GM19035 (cell line): ENCODE data around the gene NT5DC3.

Experiments
- ATAC-seq: cut with Tn5 transposase; IDR thresholded peaks from one replicate; pipeline ENCODE4 v1.9.1; 2021; ENCODE audit not compliant: unreplicated experiment

Gene NT5DC3

DNA sequence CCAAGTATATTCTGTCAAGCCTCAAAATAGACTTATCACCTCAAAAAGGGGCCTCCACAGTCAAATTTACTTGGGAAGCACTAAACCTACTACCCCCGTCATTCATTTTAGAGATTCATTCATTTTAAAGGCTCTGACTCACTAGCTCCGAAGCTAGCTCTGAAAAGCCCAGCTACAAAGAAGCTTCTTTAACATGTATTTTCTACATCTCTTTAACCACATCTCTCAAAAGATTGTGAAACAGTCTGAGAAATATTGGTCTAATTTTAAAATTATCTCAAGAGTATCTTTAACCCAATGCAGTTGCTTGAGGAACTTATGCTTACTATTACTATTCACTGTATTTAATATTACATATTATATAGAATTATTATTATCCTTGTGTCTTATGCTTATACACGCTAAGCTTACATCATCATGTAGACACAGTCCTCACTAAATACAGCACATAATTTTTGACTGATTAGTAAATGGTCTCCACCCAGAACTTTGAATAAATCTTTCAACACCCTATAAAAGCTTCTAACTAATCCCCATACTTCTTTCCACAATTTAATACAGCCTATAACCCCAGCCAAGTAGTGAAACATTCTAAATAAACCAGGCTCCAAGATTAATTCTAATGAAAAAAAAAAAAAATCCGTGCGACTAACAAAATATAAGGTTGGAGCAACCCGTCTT lies 7.8 kb downstream of the NT5DC3 start:
- ATAC-seq, result no peak

DNA sequence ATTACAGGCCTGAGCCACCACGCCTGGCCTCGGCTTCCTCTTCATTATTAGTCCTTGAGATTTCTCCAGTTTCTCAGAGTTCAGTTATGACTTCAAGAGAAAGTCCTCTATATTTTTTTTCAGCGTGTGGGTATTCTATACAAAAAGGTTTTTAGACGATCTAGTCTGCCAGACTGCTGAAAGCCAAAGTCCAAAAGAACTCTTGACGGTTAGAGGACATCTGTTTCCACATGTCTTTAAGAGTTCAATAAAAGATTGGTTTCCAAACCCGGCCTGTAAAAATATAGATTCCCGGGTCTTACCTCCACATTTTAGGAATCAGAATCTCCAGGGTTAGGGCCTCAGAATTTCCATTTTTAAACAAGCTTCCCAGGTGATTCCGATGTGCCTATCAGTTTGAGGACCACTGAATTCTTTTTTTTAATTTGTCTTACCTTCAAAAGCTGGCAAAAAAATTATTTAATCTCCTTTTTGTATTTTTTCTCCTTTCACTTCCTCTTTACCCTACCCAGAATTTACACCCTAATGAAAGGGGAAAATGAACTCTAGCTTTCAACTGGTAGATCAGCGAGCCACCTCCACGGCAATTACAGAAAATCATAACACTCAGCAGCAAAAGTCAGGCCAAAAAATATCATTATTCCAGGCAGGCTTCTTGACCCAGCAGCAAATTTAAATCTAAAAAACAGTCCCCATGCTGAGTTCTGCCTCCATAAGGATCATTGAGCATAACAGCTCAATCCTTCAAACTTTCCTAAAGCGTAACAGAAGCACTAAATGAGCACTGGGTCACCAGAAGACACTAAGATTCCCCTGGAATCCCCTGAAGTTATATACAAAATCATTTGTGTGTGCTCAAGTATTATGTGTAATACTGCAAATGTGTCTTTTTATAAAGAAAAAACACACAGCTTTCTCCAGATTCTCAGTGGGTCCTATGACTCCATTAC lies 8.7 kb downstream of the NT5DC3 start:
- ATAC-seq, result no peak

DNA sequence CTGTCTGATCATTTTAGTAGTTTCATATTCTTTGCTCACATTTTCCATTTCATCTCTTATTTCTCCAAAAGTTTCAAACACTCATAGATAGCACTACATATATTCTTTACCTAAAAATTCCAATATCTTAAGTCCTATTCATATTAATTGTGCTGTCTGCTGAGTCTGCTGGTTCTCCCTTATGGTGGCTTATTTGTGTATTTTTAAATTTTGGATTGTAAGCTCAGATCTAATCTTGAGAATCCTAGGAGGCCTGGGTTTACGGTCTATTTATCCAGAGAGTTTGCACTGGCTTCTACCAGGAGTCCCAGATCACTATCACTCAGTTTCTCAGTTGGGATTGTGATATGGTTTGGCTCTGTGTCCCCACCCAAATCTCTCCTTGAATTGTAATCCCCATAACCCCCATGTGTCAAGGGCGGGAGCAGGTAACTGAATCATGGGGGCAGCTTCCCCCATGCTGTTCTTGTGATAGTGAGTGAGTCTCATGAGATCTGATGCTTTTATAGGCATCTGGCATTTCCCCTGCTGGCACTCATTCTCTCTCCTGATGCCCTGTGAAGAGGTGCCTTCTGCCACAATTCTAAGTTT lies 10.2 kb downstream of the NT5DC3 start:
- no peak for ATAC-seq

DNA sequence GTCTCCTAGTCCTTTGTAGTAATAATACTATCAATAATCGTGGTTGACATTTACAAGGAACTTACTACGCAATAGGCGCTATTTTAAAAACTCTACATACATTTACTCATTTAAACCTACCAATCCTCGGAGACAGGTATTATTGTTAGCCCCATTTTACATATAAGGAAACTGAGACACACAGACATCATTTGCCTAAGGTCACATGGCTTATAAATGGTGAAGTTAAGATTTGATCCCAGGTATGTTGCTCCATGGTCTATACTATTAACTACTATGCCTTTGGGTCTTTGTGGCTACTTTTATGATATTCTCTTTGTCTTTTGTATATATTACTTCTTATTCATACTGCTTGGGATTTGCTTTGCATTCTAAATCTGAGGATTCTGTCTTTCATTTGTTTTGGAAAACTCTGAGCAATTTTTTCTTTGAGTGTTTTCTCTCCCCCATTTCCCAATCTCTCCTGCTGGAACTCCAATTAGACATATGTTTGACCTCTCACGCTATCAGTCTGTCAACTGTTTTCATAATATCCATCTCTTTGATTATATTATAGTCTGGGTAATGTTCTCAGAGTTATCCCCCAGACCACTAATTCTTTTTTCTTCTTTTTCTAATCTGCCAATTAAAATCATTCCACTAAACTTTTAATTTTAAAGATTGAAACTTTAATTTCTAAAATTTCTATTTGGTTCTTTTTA lies 10.9 kb downstream of the NT5DC3 start:
- ATAC-seq, result no peak

DNA sequence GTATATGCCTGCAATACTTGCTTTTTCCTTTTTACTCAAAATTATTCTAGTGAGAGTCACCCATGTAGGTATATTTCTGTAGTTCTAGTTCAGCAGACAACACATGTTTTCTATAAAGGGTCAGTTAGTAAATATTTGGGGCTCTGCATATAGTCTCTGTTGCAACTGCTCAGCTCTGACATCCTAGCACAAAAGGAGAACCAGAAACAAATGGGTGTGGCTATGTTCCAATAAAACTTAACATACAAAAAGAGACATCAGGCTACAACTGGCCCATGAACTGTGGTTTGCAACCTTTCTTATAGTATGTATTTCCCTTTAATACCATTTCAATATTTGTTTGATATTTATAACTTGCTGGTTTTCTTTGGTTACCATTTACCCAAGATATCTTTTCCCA lies 11.9 kb downstream of the NT5DC3 start:
- no peak for ATAC-seq

DNA sequence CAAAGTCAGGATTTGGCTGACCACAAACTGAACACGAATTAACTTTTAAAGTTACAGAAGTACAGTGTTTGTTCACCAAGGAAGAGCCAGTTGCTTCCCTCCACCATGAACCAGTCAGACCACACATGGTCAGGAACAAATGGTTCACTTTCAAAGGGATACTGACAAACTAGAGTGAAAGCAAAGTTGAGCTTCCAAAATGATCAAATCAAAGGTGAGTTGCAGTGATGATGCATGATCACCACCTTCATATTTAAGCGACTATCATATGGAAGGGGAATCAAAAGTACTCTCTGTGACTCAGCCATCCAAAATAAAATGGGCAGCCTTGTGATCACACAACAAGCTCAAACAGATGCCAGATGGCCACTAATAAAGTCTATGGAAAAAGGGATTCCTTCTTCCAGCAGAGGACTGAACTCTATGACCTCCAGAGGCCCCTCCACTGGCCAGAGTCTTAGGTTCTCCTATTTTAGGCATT lies 13.1 kb downstream of the NT5DC3 start:
- no peak for ATAC-seq

DNA sequence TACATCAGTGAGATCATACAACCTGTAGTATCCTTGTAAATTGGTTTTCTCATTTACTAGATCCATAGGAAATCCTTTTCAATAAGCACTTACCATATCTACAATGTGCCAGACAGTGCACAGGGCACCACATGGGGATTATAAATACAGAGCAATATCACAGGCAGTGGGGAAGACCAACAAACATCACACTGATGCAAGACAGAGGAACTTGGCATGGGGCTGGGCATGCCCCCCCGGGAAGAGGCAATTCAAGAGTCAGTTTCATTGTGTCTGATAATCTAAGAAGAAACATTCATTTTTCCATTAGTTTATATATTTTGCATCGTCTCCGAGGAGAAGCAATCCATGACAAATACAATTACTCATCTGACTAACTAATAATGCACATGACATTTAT lies 16.2 kb downstream of the NT5DC3 start:
- no peak for ATAC-seq

DNA sequence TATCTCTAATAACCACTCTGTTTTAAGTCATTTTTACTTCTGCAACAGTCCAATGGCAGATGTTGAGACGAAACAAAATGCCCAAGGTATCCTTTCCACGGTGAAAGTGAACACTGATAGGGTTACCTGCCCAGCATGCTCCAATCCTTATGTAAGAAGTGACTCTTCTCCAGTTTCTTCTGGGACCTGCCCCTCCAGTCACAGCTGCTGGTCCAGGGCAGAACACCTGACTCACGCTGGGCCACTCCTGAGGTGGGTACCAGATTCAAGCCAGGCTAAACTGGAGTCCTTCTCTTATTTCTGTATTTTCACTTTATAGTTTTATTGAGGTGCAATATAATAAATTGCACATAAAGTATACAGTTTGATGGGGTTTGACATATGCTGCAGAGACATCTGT lies 16.7 kb downstream of the NT5DC3 start:
- no peak for ATAC-seq

DNA sequence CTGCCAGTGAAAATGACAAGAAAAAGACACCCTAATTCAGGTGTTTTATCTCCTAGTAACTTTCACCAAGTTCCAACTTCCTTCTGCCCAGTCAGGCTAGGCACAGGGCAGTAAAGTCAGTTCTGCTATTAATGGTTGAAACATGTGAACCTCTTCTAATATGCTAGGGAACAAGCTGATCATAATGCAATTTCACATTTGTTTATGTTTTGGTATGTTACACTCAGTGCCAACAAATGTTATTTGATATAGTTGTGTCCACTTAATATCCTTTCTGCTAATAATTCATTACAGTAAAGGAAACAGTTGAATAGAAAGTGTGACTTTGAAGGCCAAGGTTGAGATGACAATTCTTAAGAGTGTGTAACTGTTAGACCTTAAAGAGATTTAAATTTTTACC lies 17.2 kb downstream of the NT5DC3 start:
- ATAC-seq, result no peak

DNA sequence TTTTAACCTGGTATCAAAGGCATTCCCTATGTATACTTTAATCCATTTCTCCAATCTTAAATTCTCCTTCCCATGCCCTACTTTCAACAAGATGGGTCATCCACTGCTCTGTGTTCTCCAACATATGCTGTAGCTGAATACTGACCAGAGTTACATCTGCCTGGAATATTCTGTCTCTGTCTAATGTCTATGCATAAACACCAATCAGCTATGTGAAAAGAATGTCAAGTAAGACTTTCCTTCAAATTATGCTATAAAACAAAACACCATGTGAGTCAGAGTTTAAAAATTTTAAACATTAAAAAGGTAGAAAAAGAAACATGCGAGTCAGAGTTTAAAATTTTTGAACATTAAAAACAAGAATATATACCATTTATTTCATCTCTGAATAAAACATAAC lies 19.3 kb downstream of the NT5DC3 start:
- ATAC-seq, result no peak

DNA sequence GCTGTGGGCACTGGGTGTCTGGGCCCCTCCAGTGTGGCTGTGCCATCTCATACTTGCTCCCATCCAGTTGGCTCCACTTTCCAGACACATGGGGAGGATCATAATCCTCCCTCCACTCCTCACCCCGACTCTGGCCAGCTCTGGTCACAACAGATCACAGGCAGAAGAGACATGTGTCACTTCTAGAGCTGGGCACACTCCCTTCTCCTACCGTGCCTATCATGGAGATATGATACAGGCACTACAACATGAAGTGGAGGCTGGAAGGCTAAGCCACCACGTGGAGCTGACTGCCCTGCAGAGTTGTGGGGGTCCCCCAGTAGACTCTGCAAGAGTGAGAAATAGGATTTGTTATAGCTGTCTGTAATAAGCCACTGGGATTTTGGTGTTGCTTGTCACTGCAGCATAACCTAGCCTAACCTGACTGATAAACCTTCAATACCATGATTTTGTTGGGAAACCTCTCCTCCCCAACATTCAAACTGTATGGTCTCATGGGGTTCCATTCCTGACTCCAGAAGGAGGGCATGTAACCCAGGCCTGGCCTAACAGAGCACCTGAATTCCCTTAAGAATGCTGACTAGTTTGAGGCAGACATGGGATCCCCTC lies 20.0 kb downstream of the NT5DC3 start:
- no peak for ATAC-seq

DNA sequence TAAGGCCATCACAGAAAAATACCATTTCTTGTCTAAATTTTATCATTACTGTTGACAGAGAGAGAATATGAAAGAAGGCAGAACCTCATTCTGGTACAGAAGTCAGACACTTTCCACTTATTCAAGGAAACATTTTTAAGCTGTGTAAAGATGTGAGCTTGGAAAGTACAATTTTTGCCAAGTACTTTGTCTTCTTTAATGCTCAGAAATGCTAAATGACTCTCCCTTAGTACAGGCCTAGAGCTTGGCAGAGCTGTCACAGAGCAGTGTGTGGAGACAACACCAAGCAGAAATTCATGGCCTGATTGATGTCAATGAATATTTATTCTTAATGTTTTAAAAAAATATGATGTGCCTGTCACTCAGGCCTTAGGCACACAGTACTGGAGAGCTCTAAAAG lies 20.7 kb downstream of the NT5DC3 start:
- no peak for ATAC-seq

DNA sequence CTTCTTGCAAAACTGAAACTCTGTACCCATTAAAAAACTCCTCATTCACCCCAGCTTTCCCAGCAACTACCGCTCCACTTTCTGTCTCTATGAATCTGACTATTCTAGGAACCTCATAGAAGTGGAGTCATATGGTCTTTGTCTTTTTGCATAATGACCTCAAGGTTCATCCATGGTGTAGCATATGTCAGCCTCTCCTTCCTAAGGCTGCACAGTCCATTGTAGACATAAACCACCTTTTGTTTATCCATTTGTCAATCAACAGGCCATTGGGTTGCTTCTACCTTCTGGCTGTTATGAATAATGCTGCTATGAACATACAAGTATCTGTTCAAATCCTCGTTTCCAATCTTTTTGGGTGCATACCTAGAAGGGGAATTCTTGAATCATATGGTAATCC lies 21.1 kb downstream of the NT5DC3 start:
- ATAC-seq, result no peak

DNA sequence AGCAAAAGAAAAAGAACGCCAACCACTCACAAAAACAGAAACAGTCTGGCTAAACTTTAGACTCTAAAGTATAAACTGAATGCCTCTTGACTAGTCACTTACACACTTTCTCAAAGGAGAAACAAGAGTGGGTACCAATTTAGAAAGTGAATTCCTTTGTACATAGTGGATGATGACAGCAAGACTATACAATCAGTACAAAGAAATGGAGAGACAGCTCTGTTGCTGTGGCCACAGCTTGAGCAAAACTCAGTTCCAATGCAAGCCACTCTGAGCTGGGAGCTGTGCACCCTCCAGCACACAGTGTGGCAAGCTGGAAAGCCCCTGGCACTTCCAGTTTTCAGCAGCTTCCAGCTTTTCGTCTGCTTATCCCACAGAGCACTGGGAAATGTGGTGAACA lies 21.7 kb downstream of the NT5DC3 start:
- ATAC-seq, result no peak

DNA sequence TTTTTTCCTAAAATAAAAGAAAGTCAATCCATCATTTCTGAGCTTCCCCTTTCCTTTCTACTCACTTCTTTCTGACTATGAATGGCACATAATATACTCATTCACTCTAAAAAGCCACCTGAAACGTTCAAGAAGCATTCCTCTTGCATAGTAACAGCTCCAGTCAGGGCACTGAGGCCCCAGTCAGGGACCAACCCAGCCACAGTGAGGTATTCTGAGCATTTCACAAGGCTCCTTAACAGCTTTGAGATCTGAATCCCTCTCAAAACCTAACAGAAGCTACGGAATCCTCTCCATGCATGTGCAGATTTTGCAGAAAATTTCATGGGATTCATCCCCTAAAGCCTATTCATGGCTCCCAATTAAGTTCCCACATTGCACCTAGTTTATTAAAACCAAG lies 23.2 kb downstream of the NT5DC3 start:
- ATAC-seq, result no peak

DNA sequence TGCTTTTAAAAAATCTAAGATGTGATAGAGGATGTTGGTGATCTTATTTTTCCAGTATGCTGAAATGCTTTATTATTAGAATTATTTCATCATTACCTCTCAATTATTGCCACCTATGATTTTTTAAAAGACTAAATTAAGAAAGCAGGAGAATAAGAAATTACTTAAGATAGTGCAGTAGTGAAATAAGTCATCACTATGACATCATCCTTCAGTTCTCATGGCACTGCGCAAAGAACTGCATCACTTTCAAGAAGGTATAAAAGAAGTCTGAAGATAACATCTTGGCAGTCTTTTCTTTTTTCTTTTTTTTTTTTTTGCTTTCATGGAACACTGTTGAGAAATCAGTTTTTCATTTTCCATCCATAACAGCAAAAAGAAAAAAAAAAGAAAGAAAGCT lies 24.4 kb downstream of the NT5DC3 start:
- ATAC-seq, result no peak

DNA sequence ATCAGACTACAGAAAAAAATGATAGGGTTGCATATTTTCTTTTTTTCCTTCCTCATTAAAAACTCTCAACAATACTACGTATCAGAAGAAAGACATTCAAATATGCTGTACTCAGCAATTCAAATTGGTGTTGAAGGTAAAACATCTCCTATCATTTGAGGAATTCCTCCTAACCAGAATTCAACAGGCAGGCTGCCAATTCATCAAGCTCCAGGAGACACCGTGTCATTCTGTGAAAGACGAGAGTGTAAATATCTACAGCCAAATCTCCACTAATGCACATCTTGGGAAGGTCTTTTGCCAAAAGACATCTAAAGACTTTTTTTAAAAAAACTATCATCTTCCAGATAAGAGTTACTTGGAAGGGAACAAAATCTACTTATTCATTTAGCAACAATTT lies 26.6 kb downstream of the NT5DC3 start:
- ATAC-seq, result no peak

DNA sequence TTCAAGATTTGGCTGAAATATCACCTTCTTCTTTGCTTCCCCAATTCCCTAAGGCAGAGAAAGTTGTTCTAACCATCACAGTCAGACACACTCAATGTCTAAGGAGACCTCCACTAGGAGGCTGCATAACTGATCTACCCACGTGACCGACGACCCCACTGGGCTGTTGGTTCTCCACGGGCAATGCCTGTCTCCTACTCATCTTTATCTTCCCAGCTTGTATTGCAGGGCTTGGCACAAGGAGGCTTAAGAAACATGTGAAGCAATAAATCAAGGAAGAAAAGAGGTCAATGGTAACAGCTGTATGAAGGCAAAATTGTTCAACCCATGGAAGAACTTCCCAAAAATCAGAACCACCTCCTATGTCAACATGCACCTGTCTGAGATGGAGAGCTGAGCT lies 27.1 kb downstream of the NT5DC3 start:
- no peak for ATAC-seq

DNA sequence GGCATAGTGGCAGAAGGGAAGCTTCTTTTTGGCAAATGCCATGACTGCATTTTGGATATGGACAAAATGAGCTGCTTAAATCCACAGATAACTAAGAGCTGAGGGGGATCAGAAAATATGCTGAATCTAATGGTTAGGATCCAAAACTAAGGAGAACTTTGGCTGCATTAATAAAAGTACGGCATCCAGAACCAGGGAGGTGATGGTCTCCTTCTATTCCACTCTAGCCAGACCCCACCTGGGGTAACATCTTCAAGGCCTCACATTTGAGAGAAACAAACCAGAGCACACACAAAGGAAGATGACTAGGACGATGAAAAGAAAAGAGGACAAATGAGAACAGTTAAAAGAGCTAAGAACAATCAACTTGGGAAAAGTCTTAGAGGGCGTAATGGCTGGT lies 27.6 kb downstream of the NT5DC3 start:
- ATAC-seq, result no peak

DNA sequence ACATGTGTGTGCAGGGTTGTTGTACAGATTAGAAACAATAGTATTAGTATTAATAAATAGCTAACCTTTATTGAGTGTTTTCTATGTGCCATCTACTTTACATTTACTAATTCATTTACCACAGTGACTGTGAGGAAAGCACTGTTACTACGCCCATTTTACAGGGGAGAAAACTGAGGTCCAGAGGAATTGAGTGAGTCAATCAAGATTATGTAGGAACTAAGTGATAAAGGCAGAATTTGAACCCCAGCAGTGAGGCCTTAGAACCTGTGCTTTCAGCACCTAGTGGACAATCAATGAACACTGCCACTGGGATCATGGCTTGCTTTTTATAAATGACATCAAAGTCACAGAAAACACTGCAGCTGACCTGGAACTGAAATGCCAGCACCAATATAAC lies 28.2 kb downstream of the NT5DC3 start:
- no peak for ATAC-seq

DNA sequence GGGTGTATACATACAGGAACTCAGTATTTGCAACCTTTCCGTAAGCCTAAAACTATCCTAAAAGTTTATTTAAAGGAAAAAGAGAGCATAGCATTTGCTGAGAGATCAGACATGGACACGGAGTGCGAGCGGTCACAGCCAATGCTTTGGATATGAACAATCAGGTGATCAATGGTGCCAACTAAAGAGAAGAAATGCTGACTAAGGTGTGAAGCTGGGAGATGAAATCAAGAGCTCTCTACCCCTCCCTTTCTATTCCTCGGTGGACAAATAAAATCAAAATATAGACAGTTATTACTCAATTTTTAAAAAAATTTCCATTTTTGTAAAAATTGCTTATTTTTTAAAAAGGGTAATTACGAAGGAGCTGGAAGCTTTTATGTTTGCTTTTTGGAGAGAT lies 29.2 kb downstream of the NT5DC3 start:
- no peak for ATAC-seq
